OCI-LY1 (cell line): ENCODE data around the gene C2orf72.

Experiments used
- H2AFZ ChIP-seq: fragments of 200-600 bp; sonication (generic), shearing (Covaris generic); 2 replicates; pipeline ENCODE4 v1.6.0; 2014; ENCODE audit warnings: antibody characterized with exemption, mild to moderate bottlenecking, low read length
- H3F3A ChIP-seq: fragments of 200-600 bp; sonication (generic), shearing (Covaris generic); 2 replicates; pipeline ENCODE4 v1.6.0; 2014; ENCODE audit warnings: mild to moderate bottlenecking, antibody characterized with exemption, low read length, moderate library complexity; ENCODE audit not compliant: insufficient read depth
- H3K27ac ChIP-seq: fragments of 200-600 bp; sonication (generic); 2 replicates; pipeline ENCODE4 v1.5.1; 2014; ENCODE audit warnings: low read length, mixed run types, mild to moderate bottlenecking, low read depth; ENCODE audit not compliant: poor library complexity, severe bottlenecking
- H3K27me3 ChIP-seq: fragments of 200-600 bp; sonication (generic); 2 replicates; pipeline ENCODE4 v1.6.0; 2014; ENCODE audit warnings: antibody characterized with exemption, mild to moderate bottlenecking, low read length, moderate library complexity; ENCODE audit not compliant: insufficient read depth
- H3K36me3 ChIP-seq: fragments of 200-600 bp; sonication (generic); 2 replicates; pipeline ENCODE4 v1.6.1; 2014; ENCODE audit warnings: mild to moderate bottlenecking, antibody characterized with exemption, low read length, moderate library complexity, mixed read lengths; ENCODE audit not compliant: insufficient read depth
- H3K4me1 ChIP-seq: fragments of 200-600 bp; sonication (generic); 2 replicates; pipeline ENCODE4 v1.5.1; 2014; ENCODE audit warnings: mild to moderate bottlenecking, low read length, moderate library complexity; ENCODE audit not compliant: insufficient read depth, severe bottlenecking
- H3K4me2 ChIP-seq: fragments of 200-600 bp; sonication (generic), shearing (Covaris generic); 2 replicates; pipeline ENCODE4 v1.6.1; 2014; ENCODE audit warnings: low read length
- H3K4me3 ChIP-seq: fragments of 200-600 bp; sonication (generic); 2 replicates; pipeline ENCODE4 v1.5.1; 2014; ENCODE audit warnings: low read length, low read depth, mild to moderate bottlenecking, mixed read lengths; ENCODE audit not compliant: poor library complexity, severe bottlenecking
- H3K79me2 ChIP-seq: fragments of 200-600 bp; shearing (Covaris generic); 2 replicates; pipeline ENCODE4 v1.6.1; 2016; ENCODE audit warnings: mixed run types, low read length, mixed read lengths; ENCODE audit not compliant: insufficient read depth
- H3K9ac ChIP-seq: fragments of 200-600 bp; sonication (generic), shearing (Covaris generic); 2 replicates; pipeline ENCODE4 v1.6.1; 2014; ENCODE audit warnings: mild to moderate bottlenecking, low read length, mixed read lengths
- H3K9me2 ChIP-seq: fragments of 200-600 bp; sonication (generic), shearing (Covaris generic); 2 replicates; pipeline ENCODE4 v1.6.1; 2014; ENCODE audit warnings: low read depth, mild to moderate bottlenecking, low read length, mixed read lengths
- H3K9me3 ChIP-seq: fragments of 200-600 bp; shearing (Covaris generic); 2 replicates; pipeline ENCODE4 v1.6.1; 2014; ENCODE audit warnings: low read length, mixed read lengths
- H4K20me1 ChIP-seq: fragments of 200-600 bp; sonication (generic), shearing (Covaris generic); 2 replicates; pipeline ENCODE4 v1.6.0; 2016; ENCODE audit warnings: mild to moderate bottlenecking, low read length; ENCODE audit not compliant: insufficient read depth
- CTCF ChIP-seq: fragments of 200-600 bp; sonication (generic), shearing (Covaris generic); IDR thresholded peaks from 2 replicates; pipeline ENCODE4 v1.5.1; 2017; ENCODE audit warnings: mild to moderate bottlenecking, antibody characterized with exemption, low read length, moderate library complexity, mixed read lengths
- EZH2 ChIP-seq: fragments of 200-600 bp; sonication (generic), shearing (Covaris generic); IDR thresholded peaks from 2 replicates; pipeline ENCODE4 v1.8.0; 2017; ENCODE audit warnings: borderline replicate concordance, mixed run types, mild to moderate bottlenecking, antibody characterized with exemption, low read length, moderate library complexity, mixed read lengths

C2orf72 gene

DNA sequence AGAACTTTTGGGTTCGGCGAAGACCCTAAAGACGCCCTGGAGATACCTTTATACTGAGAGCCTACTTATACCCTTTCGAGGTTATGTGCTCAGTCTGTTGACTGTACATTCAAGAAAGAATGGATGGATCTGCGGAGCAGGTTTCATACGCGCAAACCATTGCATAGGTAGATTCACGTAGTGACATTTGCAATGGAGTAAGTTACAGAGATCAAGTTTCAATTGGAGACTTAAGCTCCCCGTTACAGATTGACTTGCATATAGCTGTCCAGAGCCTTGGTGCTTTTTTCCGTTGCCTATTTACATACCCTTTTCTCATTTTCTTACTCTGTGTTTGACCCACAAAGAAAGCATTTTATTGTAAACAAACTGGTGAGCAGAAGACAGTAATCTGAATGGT, 20.3 kb downstream of the C2orf72 start:
- Histone ChIP-seq H3K9ac (peak overlapping the region; percentile 92), H3K36me3 (peaks cover 38% of the 10 kb centered on the region), H3F3A (no peaks in the 10 kb centered on the region), H3K9me2 (no peaks in the 10 kb centered on the region), H3K27me3 (no peaks in the 10 kb centered on the region), H3K4me3 (peak overlapping the region; percentile 87), H3K9me3 (no peaks in the 10 kb centered on the region), H2AFZ (no peak overlapping the region), H4K20me1 (no peaks in the 10 kb centered on the region), H3K4me2 (peak overlapping the region; percentile 80), H3K27ac (peak overlapping the region; percentile 71), H3K4me1 (peaks cover 29% of the 10 kb centered on the region), H3K79me2 (peaks cover 51% of the 10 kb centered on the region)
- TF ChIP-seq CTCF (no peak), EZH2 (no peak)

GRCh38 chr2:231058761-231059550, 21.6 kb downstream of the C2orf72 start:
- H3K27ac ChIP-seq: no peak overlapping the region
- no peak for TF ChIP-seq EZH2
- no peak for TF ChIP-seq CTCF
- no peaks in the 10 kb centered on the region for H3K9me3 ChIP-seq
- H3K9me2 ChIP-seq: no peaks in the 10 kb centered on the region
- H3K27me3 ChIP-seq: no peaks in the 10 kb centered on the region
- H2AFZ ChIP-seq: no peak overlapping the region
- peaks cover 24% of the 10 kb centered on the region for H3K4me1 ChIP-seq
- H3K4me2 ChIP-seq: peak overlapping the region; percentile 80
- H3F3A ChIP-seq: no peaks in the 10 kb centered on the region
- H4K20me1 ChIP-seq: no peaks in the 10 kb centered on the region
- peak overlapping the region; percentile 87 for H3K4me3 ChIP-seq
- peaks cover 51% of the 10 kb centered on the region for H3K79me2 ChIP-seq
- peak overlapping the region; percentile 92; the same call in 1 of the 2 replicates for H3K9ac ChIP-seq
- peaks cover 51% of the 10 kb centered on the region for H3K36me3 ChIP-seq

DNA sequence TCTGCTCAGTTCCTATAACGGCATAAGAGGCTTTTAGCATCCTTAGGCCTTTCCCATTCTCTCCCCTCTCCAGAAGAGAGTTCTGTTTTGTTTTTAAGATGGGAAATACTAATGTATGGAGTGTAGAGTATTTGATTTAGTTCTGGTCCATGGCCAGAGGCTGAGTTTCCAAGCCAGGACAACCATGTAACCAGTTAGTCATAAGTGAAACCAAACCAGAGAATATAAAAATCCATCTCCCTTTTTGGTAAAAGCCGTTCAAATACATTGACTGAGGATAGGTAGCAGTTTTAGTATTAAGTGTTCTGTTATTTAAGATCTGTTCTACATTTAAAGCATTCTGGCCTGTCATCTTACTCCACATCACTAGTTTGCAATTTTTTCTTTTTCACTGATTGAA, 22.4 kb downstream of the C2orf72 start:
- no peak overlapping the region for H3K27ac ChIP-seq
- peaks cover 24% of the 10 kb centered on the region for H3K4me1 ChIP-seq
- H3K4me3 ChIP-seq: no peak overlapping the region
- H3K27me3 ChIP-seq: no peaks in the 10 kb centered on the region
- H3F3A ChIP-seq: no peaks in the 10 kb centered on the region
- H3K9me2 ChIP-seq: no peaks in the 10 kb centered on the region
- H3K9ac ChIP-seq: peak overlapping the region; percentile 11; the same call in 1 of the 2 replicates
- TF ChIP-seq EZH2 (no peak), CTCF (no peak)
- peaks cover 51% of the 10 kb centered on the region for H3K79me2 ChIP-seq
- H4K20me1 ChIP-seq: no peaks in the 10 kb centered on the region
- H3K9me3 ChIP-seq: no peaks in the 10 kb centered on the region
- H2AFZ ChIP-seq: no peak overlapping the region
- peaks cover 59% of the 10 kb centered on the region for H3K36me3 ChIP-seq
- H3K4me2 ChIP-seq: no peak overlapping the region; the same call in 1 of the 2 replicates
